Activated CD4-positive, alpha-beta T cell treated with anti-CD3 and anti-CD28 coated beads, Interleukin-2, amount 50 U/mL, for 24 hours (primary cell): ENCODE data around the gene CDO1.

Experiments
- DNase-seq, 2 donors: peaks; one replicate each; pipeline ENCODE4 v3.0.0-alpha.2; 2020; ENCODE audit warnings: low read depth in 1 of 2, low spot score in 1 of 2

Gene CDO1

DNA sequence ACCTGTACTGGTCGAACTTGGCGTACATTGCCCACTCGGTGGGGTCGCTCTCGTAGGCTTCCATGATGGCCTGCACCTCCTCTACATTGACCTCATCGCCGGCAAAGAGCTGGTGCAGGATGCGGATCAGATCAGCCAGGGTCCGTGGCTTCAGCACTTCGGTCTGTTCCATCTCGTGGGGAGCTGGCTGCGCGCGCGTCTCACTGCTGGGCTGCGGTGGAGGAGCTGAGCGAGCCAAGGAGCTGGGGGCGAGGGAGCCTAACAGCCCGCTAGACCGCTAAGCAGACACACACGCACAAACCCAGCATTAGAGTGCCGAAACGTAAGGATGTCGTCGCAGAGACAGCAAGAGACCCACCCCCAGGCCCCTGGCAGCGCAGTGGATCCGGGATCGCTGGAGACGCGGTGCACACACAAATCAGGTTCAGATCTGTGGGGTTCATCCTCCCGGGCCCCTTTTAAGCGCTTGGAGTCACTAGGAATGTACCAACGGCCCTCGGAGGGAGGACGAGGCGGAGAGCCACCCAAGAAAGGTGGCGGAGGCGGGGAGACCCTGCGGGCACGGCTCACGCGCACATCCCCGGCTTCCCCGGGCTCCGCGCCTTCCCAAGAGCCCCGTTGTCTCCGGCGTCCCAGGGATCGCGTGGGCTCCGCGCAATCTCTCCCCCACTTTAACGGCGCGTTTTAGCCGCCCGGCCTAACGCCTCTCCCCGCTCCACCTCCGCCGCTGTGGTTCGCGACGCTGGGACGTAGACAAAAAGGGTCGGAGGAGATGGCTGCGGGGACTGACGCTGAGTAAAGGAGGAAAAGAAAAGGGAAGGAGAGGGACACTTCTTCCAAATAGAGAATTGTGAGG, at the start of gene CDO1:
Gene CDO1, minus strand, starts transcription at position 434 of the 856 bp plus-strand sequence. Its CDS starts 262 bp downstream, at position 172.
- DNase-seq, result no peak

DNA sequence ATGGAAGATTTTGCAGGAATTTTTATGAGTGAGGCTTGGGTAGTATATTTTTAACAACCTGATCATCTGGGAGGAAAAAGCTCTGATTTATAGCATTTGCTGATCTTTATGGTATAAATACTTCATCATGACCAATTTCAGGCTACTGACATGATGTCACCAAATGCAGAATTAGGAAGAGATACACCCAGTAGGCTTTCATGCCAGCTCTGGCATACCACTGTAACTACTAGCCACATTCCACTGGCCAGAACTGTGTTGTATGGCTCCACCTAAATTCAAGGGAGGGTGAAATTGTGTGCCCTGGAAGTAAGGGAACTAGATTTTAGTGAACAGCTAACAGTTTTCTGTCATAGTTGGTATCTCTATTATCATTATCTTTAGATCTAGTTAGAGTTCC, 42.9 kb upstream of the CDO1 start:
- DNase-seq, result no peak

- no peak for DNase-seq
Measured at GRCh38 chr5:115858396-115858795, 41.9 kb upstream of the CDO1 start.

DNA sequence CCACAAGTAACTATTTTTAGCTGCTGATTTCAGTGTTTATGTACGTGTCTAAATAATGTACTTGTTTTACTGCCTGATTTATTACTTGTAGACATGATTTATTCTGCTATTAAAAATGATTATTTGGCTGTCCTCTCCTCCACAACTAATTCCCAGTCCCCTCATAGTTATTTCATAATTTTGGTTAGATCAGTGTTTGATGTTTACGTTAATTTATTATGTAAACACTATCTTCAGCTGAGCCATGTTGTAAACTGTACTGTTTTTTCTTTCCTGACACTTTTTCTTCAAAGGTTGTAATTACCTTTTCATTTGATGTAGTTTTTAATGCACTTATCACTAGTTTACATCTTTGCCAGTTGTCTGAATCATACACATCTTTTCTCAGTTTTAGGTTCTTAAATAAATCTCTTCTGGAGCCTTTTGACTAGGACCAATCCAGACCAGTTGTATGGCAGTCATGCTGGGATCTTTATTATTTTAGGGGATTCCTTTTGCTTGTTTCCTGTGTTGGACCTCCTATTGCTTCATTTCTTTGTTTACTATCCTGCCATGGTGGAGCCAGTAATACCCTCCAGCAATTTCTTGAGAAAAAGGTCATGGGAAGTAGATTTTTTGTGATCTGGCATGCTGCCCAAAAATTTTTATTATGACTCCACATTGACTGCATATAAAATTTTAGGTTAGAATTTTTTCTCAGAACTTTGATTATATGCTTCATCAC, 41.3 kb upstream of the CDO1 start:
- no peak for DNase-seq

DNA sequence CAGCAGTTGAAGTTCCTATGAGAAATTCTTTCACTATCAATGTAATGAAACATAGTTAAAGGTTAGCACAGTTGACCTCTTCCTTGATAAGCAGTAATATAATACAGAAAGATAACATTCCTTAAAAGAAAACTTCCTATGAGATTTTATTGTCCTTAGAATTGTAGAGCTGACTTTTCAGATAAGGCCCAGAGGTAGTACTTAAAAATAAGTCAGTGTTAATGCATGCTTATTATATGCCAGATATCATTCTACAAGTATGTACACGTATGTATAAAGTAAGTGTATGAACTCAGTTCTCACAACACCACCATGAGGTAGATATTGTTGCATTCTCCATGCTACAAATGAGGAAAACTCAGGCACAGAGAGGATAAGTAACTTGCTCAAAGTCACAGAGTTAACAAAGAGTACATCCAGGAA, 40.6 kb upstream of the CDO1 start:
- no peak for DNase-seq

DNA sequence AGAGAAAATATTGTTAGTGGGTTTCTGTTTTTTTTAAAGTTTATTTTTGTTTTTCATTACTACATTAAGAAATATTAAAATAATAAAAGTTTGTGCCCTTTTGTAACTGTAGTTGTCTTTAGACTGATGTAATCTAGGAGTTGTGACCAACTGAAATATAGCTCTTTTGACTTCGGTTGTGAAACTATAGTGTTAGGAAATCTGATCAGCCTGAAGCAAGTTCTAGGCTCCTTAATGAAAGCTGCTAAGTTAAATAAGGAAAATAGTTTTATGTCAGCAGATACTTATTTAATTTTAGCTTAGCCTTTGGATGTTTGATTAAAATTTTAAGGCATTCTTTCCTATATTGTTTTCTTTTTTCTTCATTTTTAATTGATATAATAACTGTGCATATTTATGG, 39.5 kb upstream of the CDO1 start:
- no peak for DNase-seq

DNA sequence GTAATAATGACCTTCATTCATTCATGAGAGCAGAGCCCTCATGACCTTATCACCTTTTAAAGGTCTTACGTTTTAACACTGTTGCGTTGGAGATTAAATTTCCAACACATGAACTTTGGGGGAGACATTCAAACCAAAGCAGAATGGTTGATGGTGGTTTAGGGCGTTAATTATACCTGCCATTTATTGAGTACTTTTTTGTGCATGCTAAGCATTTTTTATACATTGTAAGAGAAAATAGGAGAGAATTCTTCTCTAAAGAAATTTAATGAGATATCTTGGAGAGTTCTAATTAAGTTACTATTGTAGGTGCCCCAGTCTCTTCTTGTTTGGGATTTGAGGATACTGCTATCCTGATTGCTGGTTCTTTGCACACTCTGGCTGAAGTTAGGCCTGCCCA, 37.7 kb upstream of the CDO1 start:
- DNase-seq, result no peak

GRCh38 chr5:115850744-115851416, 34.4 kb upstream of the CDO1 start:
- DNase-seq, result no peak

DNA sequence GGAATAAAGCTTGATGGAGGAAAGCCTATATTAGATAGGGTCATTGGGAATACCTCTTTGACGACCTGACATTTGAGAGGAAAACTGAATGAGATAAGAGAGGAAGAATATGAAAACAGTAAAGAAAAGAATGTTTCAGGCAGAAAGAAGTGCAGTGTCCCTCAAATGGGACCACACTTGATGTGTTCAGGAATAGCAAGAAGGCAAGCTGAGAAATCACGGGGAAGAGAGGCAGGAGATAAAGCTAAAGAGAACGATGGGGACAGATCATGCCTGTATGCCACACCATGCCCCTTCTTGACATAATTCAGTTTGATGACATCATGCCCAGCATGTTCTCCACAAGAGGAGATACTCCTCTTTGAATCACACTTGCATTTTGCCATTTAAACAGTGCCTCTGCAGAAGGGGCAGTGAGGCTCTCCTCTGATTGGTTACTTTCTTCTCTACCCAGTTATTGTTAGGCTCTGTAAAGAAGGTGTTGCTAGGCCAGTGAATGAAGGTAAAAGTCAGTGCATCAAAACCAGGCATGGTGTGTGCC, 32.9 kb upstream of the CDO1 start:
- DNase-seq, result no peak

GRCh38 chr5:115847290-115847689, 30.8 kb upstream of the CDO1 start:
- no peak for DNase-seq

DNA sequence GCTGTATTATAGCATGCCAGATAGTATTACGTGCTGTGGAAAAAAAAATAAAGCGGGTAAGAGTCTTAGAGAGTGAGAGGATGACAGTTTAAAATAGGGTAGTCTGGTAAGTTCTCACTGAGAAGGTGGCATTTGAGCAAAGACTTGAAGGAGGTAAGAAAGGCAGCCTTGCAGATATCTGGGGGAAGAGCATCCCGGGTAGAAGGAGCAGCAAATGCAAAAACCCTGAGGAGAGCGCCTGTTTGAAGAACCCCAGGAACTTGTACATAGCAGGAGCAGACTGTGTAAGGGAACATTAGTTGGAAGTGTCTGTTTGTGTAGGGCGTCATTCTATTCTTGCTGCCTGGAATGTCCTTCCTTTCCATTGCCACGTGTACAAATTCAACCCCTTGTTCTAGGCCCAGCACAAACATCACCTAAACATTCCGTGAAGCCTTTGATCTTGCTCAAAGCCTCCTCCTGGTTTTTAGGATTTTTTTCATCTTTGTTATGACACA, 27.9 kb upstream of the CDO1 start:
- no peak for DNase-seq

GRCh38 chr5:115843444-115844130, 27.1 kb upstream of the CDO1 start:
- no peak for DNase-seq

- no peak for DNase-seq
Measured at GRCh38 chr5:115842952-115843351, 26.5 kb upstream of the CDO1 start.

DNA sequence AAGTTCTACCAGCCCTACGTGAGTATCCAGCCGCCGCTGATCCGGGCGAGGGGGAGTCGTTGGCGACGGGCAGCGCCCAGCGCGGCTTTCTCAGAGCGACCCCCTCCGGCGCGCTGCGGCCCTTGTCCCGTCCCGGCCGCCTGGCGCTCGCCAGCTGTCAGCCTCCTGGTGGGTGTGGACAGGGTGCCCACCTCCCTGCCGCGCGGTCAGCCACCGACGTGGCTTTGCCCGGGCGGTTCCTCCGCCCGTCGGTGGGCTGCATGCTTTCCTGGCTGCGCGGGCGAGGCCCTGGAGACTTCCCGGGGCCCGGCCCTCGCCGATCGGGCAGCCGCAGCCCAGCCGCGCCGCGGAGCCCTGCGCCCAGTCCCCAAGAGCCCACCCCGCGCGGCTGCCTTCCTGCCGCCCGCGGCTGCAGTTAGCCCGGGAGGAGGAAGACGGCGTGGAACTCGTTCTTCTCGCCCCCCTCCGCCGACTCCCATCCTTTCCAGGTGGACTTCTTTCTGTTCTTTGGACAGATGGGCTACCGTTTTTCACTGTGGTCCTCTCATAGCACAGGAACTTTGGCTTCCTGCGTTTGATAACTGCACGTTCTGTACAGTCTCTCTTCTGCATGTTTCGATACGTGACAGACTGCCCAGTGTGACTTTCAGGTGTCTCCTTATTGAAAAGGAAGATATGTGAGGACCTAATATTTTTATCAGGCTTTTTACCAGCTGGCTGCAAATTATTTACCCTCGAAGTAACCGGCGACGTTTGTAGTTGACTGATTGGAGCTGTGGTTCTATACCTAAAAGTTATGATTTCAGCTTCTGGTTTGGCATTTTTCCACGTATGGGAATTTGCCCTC, 25.9 kb upstream of the CDO1 start:
- no peak for DNase-seq

DNA sequence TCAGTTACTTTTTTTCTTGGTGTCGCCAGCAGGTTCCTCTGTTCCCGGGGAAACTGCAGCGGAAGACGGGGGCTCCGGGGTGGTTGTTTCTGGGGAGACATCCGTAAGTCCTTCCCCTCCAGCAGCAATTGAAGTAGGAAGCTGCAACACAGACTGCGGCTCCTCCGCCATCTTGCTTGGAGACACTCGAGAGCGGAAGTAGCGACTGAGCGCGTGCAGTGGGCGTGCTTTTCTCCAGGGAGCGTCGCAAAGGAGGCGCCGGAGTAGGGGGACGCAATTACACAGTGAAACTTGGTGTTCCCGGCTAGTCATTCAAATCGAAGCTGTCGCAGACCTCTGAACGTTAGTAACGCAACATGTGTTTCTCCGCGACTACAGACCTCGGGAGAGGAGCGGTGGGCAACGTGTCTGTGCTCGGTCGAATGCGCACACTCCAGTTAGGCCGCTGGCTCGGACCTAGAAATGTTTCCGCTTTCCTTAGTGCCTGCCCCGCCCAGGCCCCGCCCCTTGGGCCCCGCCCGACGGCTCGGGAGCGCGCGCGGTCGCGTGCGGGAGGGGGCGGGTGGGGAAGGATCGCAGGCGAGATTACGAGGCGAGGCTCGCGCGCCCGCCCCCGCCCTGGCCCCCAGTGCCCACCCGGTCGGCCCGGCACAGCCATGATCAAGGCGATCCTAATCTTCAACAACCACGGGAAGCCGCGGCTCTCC, 25.1 kb upstream of the CDO1 start, which contains the start of the genes AP3S1 and ATG12:
Gene AP3S1, plus strand, starts transcription at position 554 of the 707 bp plus-strand sequence. Its CDS starts 103 bp downstream, at position 657.
Gene ATG12, minus strand, starts transcription at position 184 of the 707 bp plus-strand sequence. Its CDS starts 13 bp downstream, at position 171.
- peak; percentile 86 to 87 for DNase-seq

DNA sequence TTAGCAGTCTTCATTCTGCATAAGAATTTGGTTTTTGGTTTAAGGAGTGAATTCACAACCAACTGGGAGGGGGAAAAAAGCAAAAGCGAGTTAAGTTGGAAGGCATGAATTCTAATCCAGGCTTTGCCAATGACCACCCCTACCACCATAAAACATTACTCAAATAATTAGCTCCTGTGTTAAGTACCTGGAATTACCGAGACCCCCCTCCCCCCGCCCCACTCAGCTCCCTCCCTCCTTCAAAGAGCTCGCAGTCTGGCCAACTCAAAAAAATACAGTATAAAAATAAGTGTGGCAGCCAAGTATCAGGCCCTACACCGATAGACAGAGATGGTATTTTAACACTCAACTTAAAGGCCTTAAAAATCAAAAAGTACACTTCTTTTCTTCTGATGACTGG, 24.4 kb upstream of the CDO1 start:
- DNase-seq, result no peak

- no peak for DNase-seq
Measured at GRCh38 chr5:115838885-115839518, 22.5 kb upstream of the CDO1 start.

GRCh38 chr5:115835481-115835880, 19.0 kb upstream of the CDO1 start:
- DNase-seq, result no peak
